HL-60 (cell line): ENCODE data around the gene BEST3.
"Not testable (repeated sequence)": the region's sequence is repeated elsewhere in the genome, so short reads cannot be mapped to it uniquely, and the experiment has no call there.

Experiments
- DNase-seq, 2 experiments: peaks; one replicate each; pipeline ENCODE4 v3.0.0-alpha.2; 2010 to 2020; ENCODE audit warnings: low read depth in 1 of 2, low spot score in 1 of 2
- H3K27ac ChIP-seq: fragments of 250-450 bp; sonication (Bioruptor Pico); replicated peaks from 2 replicates; pipeline ENCODE4 v1.5.1; 2020; ENCODE audit warnings: mild to moderate bottlenecking, moderate library complexity
- H3K27me3 ChIP-seq: fragments of 250-450 bp; sonication (Bioruptor Pico); 2 replicates; pipeline ENCODE4 v1.5.1; 2021; ENCODE audit warnings: mild to moderate bottlenecking, moderate library complexity; ENCODE audit not compliant: insufficient read depth, poor library complexity, severe bottlenecking
- H3K4me3 ChIP-seq: replicated peaks from 2 replicates; pipeline ENCODE4 v1.5.1; 2011; ENCODE audit warnings: mild to moderate bottlenecking, control low read depth, low read length; ENCODE audit not compliant: insufficient read depth
- CTCF ChIP-seq: IDR thresholded peaks from one replicate; pipeline ENCODE4 v1.5.1; 2011; ENCODE audit warnings: low read length, control low read depth, inconsistent platforms; ENCODE audit not compliant: insufficient read depth
- GABPA ChIP-seq: IDR thresholded peaks from 2 replicates; pipeline ENCODE4 v1.6.1; 2012; ENCODE audit warnings: low read depth
- POLR2AphosphoS5 ChIP-seq: IDR thresholded peaks from 2 replicates; pipeline ENCODE4 v1.6.1; 2012; ENCODE audit warnings: low read depth
- REST ChIP-seq: IDR thresholded peaks from 2 replicates; pipeline ENCODE4 v1.6.1; 2012; ENCODE audit warnings: low read depth; ENCODE audit not compliant: insufficient replicate concordance
- SPI1 ChIP-seq: IDR thresholded peaks from 2 replicates; pipeline ENCODE4 v1.6.1; 2012; ENCODE audit warnings: low read depth, mild to moderate bottlenecking, borderline replicate concordance

Gene BEST3

GRCh38 chr12:69613351-69613750, 85.8 kb downstream of the BEST3 start:
- no peaks in the 10 kb centered on the region for H3K27me3 ChIP-seq
- TF ChIP-seq CTCF (no peak), REST (no peak), POLR2AphosphoS5 (no peak), SPI1 (no peak), GABPA (no peak)
- H3K4me3 ChIP-seq: no peak overlapping the region
- no peak overlapping the region for H3K27ac ChIP-seq
- no peak for DNase-seq

- Histone ChIP-seq H3K27ac (no peak within 1 kb of the TSS), H3K27me3 (no peaks in the 10 kb centered on the region), H3K4me3 (no peak within 1 kb of the TSS)
- TF ChIP-seq GABPA (no peak), SPI1 (no peak), CTCF (no peak), POLR2AphosphoS5 (no peak), REST (no peak)
- DNase-seq: no peak
Measured at GRCh38 chr12:69610729-69611128, 88.4 kb downstream of the BEST3 start, which contains the start of gene LRRC10. Gene LRRC10, minus strand, starts transcription at chr12:69610907. Its CDS starts 69 bp downstream, at chr12:69610838.

- no peak for DNase-seq
- H3K27me3 ChIP-seq: no peaks in the 10 kb centered on the region
- no peak overlapping the region for H3K4me3 ChIP-seq
- H3K27ac ChIP-seq: no peak overlapping the region
- TF ChIP-seq POLR2AphosphoS5: no peak
- no peak for TF ChIP-seq SPI1
Measured at GRCh38 chr12:69610126-69610525, 89.0 kb downstream of the BEST3 start.

- no peak for DNase-seq
- TF ChIP-seq SPI1: no peak
- TF ChIP-seq CTCF: no peak
- no peak overlapping the region for H3K27ac ChIP-seq
Measured at GRCh38 chr12:69608114-69608513, 91.0 kb downstream of the BEST3 start.

GRCh38 chr12:69604275-69604674, 94.8 kb downstream of the BEST3 start:
- H3K4me3 ChIP-seq, H3K27me3 ChIP-seq, DNase-seq, H3K27ac ChIP-seq: not testable (repeated sequence)

More at GRCh38 chr12:69608114-69608513, 91.0 kb downstream of the BEST3 start:
- no peaks in the 10 kb centered on the region for H3K27me3 ChIP-seq
- no peak overlapping the region for H3K4me3 ChIP-seq
